HG03139 (cell line): ENCODE results near the gene TRRAP.

Experiments
- ATAC-seq: cut with Tn5 transposase; IDR thresholded peaks from one replicate; pipeline ENCODE4 v1.9.1; 2021; ENCODE audit not compliant: unreplicated experiment

Gene TRRAP

GRCh38 chr7:98945852-98946251 lies 67.5 kb downstream of the TRRAP start:
- no peak for ATAC-seq

GRCh38 chr7:98946389-98946788 lies 68.1 kb downstream of the TRRAP start:
- no peak for ATAC-seq

GRCh38 chr7:98949336-98950044 lies 71.2 kb downstream of the TRRAP start:
- no peak for ATAC-seq

GRCh38 chr7:98955992-98956391 lies 77.7 kb downstream of the TRRAP start:
- no peak for ATAC-seq

GRCh38 chr7:98956469-98956868 lies 78.1 kb downstream of the TRRAP start:
- ATAC-seq: no peak

GRCh38 chr7:98956937-98957336 lies 78.6 kb downstream of the TRRAP start:
- no peak for ATAC-seq

- no peak for ATAC-seq
Observed at GRCh38 chr7:98957766-98958165, 79.4 kb downstream of the TRRAP start.

- no peak for ATAC-seq
Observed at GRCh38 chr7:98958968-98959367, 80.6 kb downstream of the TRRAP start.

- no peak for ATAC-seq
Observed at GRCh38 chr7:98963305-98963704, 85.0 kb downstream of the TRRAP start.

GRCh38 chr7:98964596-98964995 lies 86.3 kb downstream of the TRRAP start:
- no peak for ATAC-seq

- ATAC-seq: no peak
Observed at GRCh38 chr7:98968621-98969020, 90.3 kb downstream of the TRRAP start.

GRCh38 chr7:98969386-98969785 lies 91.1 kb downstream of the TRRAP start:
- ATAC-seq: no peak

- no peak for ATAC-seq
Observed at GRCh38 chr7:98970016-98970615, 91.8 kb downstream of the TRRAP start.

GRCh38 chr7:98970805-98971204 lies 92.5 kb downstream of the TRRAP start:
- no peak for ATAC-seq

GRCh38 chr7:98974205-98974604 lies 95.9 kb downstream of the TRRAP start:
- no peak for ATAC-seq

GRCh38 chr7:98974906-98975816 lies 96.8 kb downstream of the TRRAP start:
- ATAC-seq: no peak

- no peak for ATAC-seq
Observed at GRCh38 chr7:98976396-98977185, 98.3 kb downstream of the TRRAP start.

GRCh38 chr7:98978672-98979071 lies 100.3 kb downstream of the TRRAP start:
- ATAC-seq: no peak

GRCh38 chr7:98981701-98982100 lies 103.4 kb downstream of the TRRAP start:
- no peak for ATAC-seq

- ATAC-seq: no peak
Observed at GRCh38 chr7:98982686-98983085, 104.4 kb downstream of the TRRAP start.

GRCh38 chr7:98984126-98984525 lies 105.8 kb downstream of the TRRAP start:
- no peak for ATAC-seq
